GM18507 (cell line): ENCODE results near the gene UBE2QL1.
A peak's percentile ranks its signal among the peaks of the same experiment; 100 is the strongest.

Experiments
- DNase-seq: peaks from one replicate; pipeline ENCODE4 v3.0.0; 2011; ENCODE audit warnings: low read depth; ENCODE audit not compliant: insufficient read length; ENCODE audit errors: extremely low spot score
- FAIRE-seq: peaks from 2 replicates; lab custom pipeline; 2011; peaks lifted over from hg19 to GRCh38; lab: Jason Lieb, UNC

Gene UBE2QL1

GRCh38 chr5:6469836-6470235, 21.2 kb downstream of the UBE2QL1 start:
- DNase-seq = no peak
- FAIRE-seq = no peak

- FAIRE-seq (no peak), DNase-seq (no peak)
Measured at GRCh38 chr5:6470672-6471071, 22.0 kb downstream of the UBE2QL1 start.

GRCh38 chr5:6471252-6471651, 22.6 kb downstream of the UBE2QL1 start:
- no peak for FAIRE-seq
- DNase-seq = no peak

- FAIRE-seq (no peak), DNase-seq (no peak)
Measured at GRCh38 chr5:6472792-6473191, 24.1 kb downstream of the UBE2QL1 start.

GRCh38 chr5:6473284-6473683, 24.6 kb downstream of the UBE2QL1 start:
- no peak for FAIRE-seq

GRCh38 chr5:6475626-6476312, 27.1 kb downstream of the UBE2QL1 start:
- no peak for DNase-seq

More at GRCh38 chr5:6473284-6473683, 24.6 kb downstream of the UBE2QL1 start:
- no peak for DNase-seq

GRCh38 chr5:6476313-6476661, 27.6 kb downstream of the UBE2QL1 start:
- DNase-seq (no peak), FAIRE-seq (no peak)

More at GRCh38 chr5:6475626-6476312, 27.1 kb downstream of the UBE2QL1 start:
- FAIRE-seq = no peak

- no peak for DNase-seq
- FAIRE-seq = no peak
Measured at GRCh38 chr5:6478793-6479192, 30.1 kb downstream of the UBE2QL1 start.

GRCh38 chr5:6480133-6481051, 31.7 kb downstream of the UBE2QL1 start:
- no peak for DNase-seq
- peak; percentile 78 for FAIRE-seq

GRCh38 chr5:6482735-6483134, 34.1 kb downstream of the UBE2QL1 start:
- DNase-seq = no peak
- no peak for FAIRE-seq

GRCh38 chr5:6483880-6484382, 35.3 kb downstream of the UBE2QL1 start:
- peak; percentile 48 for DNase-seq
- FAIRE-seq = peak; percentile 97

GRCh38 chr5:6484446-6484845, 35.8 kb downstream of the UBE2QL1 start:
- DNase-seq (no peak), FAIRE-seq (no peak)

GRCh38 chr5:6484899-6485298, 36.2 kb downstream of the UBE2QL1 start:
- DNase-seq (no peak), FAIRE-seq (no peak)

GRCh38 chr5:6485441-6485840, 36.8 kb downstream of the UBE2QL1 start:
- DNase-seq = no peak
- no peak for FAIRE-seq

GRCh38 chr5:6486074-6486473, 37.4 kb downstream of the UBE2QL1 start:
- FAIRE-seq (no peak), DNase-seq (no peak)

GRCh38 chr5:6487081-6487480, 38.4 kb downstream of the UBE2QL1 start:
- DNase-seq = no peak
- FAIRE-seq = no peak

GRCh38 chr5:6488021-6488420, 39.4 kb downstream of the UBE2QL1 start:
- DNase-seq (no peak), FAIRE-seq (no peak)

- DNase-seq (no peak), FAIRE-seq (no peak)
Measured at GRCh38 chr5:6489643-6490185, 41.1 kb downstream of the UBE2QL1 start.

- no peak for FAIRE-seq
- DNase-seq = no peak
Measured at GRCh38 chr5:6490246-6490645, 41.6 kb downstream of the UBE2QL1 start.

- FAIRE-seq = no peak
- no peak for DNase-seq
Measured at GRCh38 chr5:6490693-6491092, 42.0 kb downstream of the UBE2QL1 start.
